Lower leg skin (tissue), 4 donors: ENCODE measurements around the gene NPHS1. TPM values are rescaled to one million over a fixed set of nuclear protein-coding genes. Genes with fewer than 3 reads are reported as not detected.
"Not testable (repeated sequence)": the region's sequence is repeated elsewhere in the genome, so short reads cannot be mapped to it uniquely, and the experiment has no call there.

Experiments
- DNase-seq, 2 donors: peaks; one replicate each; pipeline ENCODE4 v3.0.0-alpha.2; 2019; ENCODE audit warnings: low spot score in 2 of 2
- H3K4me3 ChIP-seq: fragments of 200-600 bp; sonication (generic); 2 replicates; pipeline ENCODE4 v1.5.1; 2017; ENCODE audit warnings: mild to moderate bottlenecking, low read depth; ENCODE audit not compliant: poor library complexity, severe bottlenecking
- POLR2A ChIP-seq, 2 donors: fragments of 450-650 bp; IDR thresholded peaks; one replicate each; pipeline ENCODE4 v1.6.1; 2016 to 2017; ENCODE audit warnings: antibody characterized with exemption in 2 of 2, mild to moderate bottlenecking in 1 of 2, moderate library complexity in 1 of 2
- WGBS, 2 donors: methylation state at CpG; one replicate each; pipeline ENCODE4 v1.1.5; 2018; 5-methylcytosine and 5-hydroxymethylcytosine counted together
- intact Hi-C: fragments of 100-400 bp; cut with DNase I; formaldehyde crosslinking; loops from one replicate; pipeline ENCODE4 v1.15.0; 2023; ENCODE audit warnings: low total_unique reads
- total RNA-seq, 4 donors: library from RNA; depleted of rRNA; stranded (reverse); fragments of >200 nt; gene quantifications; one replicate each; pipeline ENCODE4 v1.1.0, GENCODE V29; 2016
- TF ChIP-seq, protein P1 (sequence below), 3 donors: fragments of 450-650 bp; IDR thresholded peaks; one replicate each; pipeline ENCODE4 v1.5.1; 2016; ENCODE audit warnings: antibody characterized with exemption in 3 of 3, mild to moderate bottlenecking in 3 of 3, moderate library complexity in 2 of 3

NPHS1 gene
- total RNA-seq, 4 donors from 2014 or later, result not detected

DNA sequence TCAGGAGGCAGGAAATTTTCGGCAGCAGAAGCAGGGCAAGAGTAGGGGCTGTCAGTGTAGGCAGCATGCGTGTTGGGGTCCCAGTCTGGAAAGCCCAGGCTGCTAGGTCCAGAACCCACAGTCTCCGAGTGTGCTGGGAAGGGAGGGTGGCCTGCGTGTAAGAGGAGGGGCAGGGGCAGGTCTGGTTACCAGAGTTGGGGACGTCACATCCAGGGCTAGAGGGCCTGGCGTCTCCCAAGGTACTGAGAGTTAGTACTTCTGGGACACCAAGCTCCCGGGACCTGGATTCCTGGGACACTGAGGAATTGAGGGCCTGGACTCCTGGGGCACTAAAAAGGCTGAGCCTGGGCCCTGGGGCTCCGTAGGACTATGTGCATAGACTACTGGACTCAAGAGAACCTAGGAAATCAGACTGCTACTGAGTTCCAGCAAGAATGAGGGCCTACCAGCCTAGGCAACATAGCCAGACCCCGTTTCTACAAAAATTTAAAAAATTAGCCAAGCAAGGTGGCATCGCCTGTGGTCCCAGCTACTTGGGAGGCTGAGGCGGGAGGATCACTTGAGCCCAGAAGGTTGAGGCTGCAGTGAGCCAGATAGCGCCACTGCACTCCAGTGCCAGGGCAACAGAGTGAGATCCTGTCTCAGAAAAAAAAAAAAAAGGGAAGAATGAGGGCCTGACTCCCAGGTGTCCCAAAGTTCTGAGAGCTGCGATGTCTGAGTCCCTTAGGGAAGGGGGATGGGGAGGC is 45.6 kb upstream of the NPHS1 start:
- no peak overlapping the region for H3K4me3 ChIP-seq
- TF ChIP-seq POLR2A (IDR thresholded peaks at IDR 0.05), result no peak
- TF ChIP-seq, protein P1, sequence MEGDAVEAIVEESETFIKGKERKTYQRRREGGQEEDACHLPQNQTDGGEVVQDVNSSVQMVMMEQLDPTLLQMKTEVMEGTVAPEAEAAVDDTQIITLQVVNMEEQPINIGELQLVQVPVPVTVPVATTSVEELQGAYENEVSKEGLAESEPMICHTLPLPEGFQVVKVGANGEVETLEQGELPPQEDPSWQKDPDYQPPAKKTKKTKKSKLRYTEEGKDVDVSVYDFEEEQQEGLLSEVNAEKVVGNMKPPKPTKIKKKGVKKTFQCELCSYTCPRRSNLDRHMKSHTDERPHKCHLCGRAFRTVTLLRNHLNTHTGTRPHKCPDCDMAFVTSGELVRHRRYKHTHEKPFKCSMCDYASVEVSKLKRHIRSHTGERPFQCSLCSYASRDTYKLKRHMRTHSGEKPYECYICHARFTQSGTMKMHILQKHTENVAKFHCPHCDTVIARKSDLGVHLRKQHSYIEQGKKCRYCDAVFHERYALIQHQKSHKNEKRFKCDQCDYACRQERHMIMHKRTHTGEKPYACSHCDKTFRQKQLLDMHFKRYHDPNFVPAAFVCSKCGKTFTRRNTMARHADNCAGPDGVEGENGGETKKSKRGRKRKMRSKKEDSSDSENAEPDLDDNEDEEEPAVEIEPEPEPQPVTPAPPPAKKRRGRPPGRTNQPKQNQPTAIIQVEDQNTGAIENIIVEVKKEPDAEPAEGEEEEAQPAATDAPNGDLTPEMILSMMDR (IDR thresholded peaks at IDR 0.05), result no peak
- 87 to 88% methylated on average over 13 of the region's 13 CpGs for WGBS, 2 donors
- intact Hi-C loops, result loop anchor here (5.0 kb wide), 1 partner anchor 34 kb away; no protein-coding TSS in a partner anchor
- no peak for DNase-seq

DNA sequence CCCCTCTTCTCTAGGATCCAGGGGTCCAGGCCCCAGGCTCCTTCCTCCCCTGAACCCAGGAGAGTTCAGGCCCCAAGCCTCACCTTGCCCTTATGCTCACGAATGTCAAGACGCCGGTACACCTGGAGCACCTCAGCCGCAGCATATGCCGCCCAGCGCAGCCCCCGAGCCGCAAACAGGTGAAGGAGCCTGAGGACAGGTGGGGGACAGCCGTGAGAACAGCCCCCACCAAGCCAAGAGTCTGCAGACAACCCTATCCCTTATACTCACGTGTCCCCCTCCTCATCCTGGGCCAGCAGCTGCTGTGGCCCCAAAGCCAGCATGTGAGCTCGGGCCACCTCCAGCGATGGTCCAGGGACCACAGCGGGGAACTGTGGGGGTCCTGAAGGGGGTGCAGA is 44.3 kb upstream of the NPHS1 start:
- DNase-seq, result no peak

DNA sequence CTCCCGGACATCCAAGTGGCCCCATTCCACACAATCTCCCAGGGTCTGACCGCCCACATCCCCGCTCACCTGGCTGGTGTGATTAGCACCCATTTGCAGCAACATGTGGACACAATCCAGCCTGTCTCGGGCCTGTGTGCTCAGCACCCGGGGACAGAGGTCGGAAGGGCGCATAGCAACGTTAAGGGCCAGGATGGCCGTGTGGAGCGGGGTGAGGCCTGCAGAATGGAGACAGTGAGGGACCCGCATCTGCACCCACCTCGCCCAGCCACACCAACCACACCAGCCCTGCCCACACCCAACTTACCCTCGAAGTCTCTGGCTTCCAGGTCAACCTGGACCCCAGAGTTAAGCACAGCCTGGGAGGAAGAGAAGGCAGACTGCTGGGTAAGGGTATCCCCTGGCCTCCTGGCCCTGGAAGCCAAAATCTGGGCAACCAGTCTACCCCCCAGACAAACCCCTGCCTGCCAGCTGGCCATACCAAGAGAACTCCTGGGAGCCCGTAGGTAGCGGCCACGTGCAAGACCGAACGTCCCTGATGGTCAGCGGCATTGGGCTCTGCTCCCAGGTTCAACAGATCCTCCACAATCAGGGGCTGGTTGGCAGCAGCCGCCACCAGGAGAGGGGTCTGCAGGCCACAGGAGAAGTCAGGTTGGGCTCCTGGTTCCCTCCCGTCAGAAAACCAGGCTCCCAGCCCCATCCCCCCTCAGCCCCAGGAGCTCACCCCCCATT is 43.8 kb upstream of the NPHS1 start:
- no peak for DNase-seq
- 93 to 96% methylated on average over 19 to 20 of the region's 21 CpGs for WGBS, 2 donors
- intact Hi-C loops, result loop anchor here (5.0 kb wide), 1 partner anchor 36 kb away; no protein-coding TSS in a partner anchor
- H3K4me3 ChIP-seq, result no peak overlapping the region
- TF ChIP-seq POLR2A (IDR thresholded peaks at IDR 0.05), result no peak
- TF ChIP-seq, protein P1 (IDR thresholded peaks at IDR 0.05), result no peak

More for the DNA sequence above, 44.3 kb upstream of the NPHS1 start:
- no peak overlapping the region for H3K4me3 ChIP-seq
- intact Hi-C loops, result loop anchor here (5.0 kb wide), 1 partner anchor 36 kb away; no protein-coding TSS in a partner anchor
- 85 to 92% methylated on average over 13 of the region's 13 CpGs for WGBS, 2 donors
- TF ChIP-seq, protein P1 (IDR thresholded peaks at IDR 0.05), result no peak
- TF ChIP-seq POLR2A (IDR thresholded peaks at IDR 0.05), result no peak

DNA sequence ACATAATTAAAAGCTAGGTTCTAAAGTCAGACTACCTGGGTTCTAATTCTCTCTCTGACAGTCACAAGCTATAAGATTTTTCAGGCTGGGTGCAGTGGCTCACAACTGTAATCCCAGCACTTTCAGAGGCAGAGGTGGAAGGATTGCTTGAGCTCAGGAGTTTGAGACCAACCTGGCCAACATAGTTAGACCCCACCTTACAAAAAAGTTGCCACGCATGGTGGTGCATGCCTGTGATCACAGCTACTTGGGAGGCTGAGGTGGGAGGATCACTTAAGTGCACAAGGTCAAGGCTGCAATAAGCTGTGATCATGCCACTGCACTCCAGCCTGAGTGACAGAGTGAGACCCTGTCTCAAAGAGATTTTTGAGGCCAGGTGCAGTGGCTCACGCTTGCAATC is 42.0 kb upstream of the NPHS1 start:
- WGBS, 2 donors, result 93 to 100% methylated on average over 2 of the region's 2 CpGs
- no peak for DNase-seq
- H3K4me3 ChIP-seq, result no peak overlapping the region
- intact Hi-C loops, result no loop called here
- TF ChIP-seq, protein P1 (IDR thresholded peaks at IDR 0.05), result no peak
- TF ChIP-seq POLR2A (IDR thresholded peaks at IDR 0.05), result no peak

DNA sequence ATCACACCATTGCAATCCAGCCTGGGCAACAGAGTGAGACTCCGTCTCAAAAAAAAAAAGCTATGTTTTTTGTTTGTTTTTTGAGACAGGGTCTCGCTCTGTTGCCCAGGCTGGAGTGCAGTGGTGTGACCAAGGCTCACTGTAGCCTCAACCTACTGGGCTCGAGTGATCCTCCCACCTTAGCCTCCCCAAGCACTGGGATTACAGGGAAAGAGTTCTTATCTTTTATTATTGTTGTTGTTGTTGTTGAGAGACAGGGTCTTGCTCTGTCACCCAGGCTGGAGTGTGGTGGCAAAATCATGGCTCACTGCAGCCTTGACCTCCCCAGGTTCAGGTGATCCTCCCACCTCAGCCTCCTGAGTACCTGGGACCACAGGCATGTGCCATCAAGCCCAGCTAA is 39.5 kb upstream of the NPHS1 start:
- DNase-seq, H3K4me3 ChIP-seq, intact Hi-C loops: not testable (repeated sequence)
- WGBS, 2 donors, result 97% methylated on average over 3 of the region's 3 CpGs

DNA sequence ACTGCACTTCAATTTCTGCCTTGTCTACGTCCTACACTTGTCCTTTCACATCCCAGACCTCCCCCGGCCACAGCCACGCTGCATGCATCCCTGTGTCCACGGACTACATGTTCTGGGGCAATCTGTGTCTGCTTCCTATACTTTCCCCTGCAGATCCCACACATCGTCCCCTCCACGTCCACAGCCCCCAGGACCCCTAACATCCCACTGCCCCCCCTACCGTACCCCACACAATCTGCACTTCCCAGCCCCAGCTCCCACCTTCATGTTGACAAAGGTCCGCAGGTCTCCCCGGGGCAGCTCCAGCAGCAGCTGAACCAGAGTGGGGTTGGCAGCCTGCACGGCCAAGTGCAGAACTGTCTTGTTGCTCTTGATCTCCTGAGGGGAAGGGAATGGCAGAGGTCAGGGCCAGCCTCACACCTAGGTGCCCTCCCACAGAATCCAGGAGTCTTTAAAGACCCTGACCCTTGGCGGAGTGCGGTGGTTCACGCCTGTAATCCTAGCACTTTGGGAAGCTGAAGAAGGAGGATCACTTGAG is 37.9 kb upstream of the NPHS1 start:
- no peak overlapping the region for H3K4me3 ChIP-seq
- intact Hi-C loops, result no loop called here
- no peak for TF ChIP-seq POLR2A (IDR thresholded peaks at IDR 0.05)
- TF ChIP-seq, protein P1 (IDR thresholded peaks at IDR 0.05), result no peak
- WGBS, 2 donors, result 91 to 97% methylated on average over 13 of the region's 13 CpGs
- DNase-seq, result no peak
